ENCODE measurements around the gene PMM1. TPM values are rescaled to one million over a fixed set of nuclear protein-coding genes. Genes with fewer than 3 reads are reported as not detected.

Gene PMM1
- total RNA-seq, 1 donor from 2014 or later, result 18.4 TPM

DNA sequence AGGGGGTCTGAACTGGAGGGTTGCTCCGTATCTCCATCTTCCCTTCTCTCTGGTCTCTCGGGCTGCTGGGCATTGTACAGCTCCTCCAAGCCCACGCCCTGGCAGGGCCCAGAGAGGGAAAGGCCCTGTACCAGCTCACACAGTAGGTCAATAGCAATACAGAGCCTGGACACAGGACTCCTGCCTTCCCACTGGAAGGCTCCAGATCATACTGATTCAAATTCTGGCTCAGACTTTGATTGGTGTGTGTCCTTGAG lies 22.2 kb downstream of the PMM1 start:
- no peak overlapping the region for H3K4me3 ChIP-seq
- H3K4me1 ChIP-seq, result peaks cover 62% of the 10 kb centered on the region
- H3K27ac ChIP-seq (replicated peaks), result peak overlapping the region; percentile 97
- peaks cover 8% of the 10 kb centered on the region for H3K36me3 ChIP-seq
- H3K9me3 ChIP-seq (replicated peaks), result no peaks in the 10 kb centered on the region
- no peak for DNase-seq
- H3K27me3 ChIP-seq (ENCODE audit: low read depth), result peaks cover 7% of the 10 kb centered on the region
- intact Hi-C loops (cut with micrococcal nuclease), result no loop called here
- TF ChIP-seq, protein P1, sequence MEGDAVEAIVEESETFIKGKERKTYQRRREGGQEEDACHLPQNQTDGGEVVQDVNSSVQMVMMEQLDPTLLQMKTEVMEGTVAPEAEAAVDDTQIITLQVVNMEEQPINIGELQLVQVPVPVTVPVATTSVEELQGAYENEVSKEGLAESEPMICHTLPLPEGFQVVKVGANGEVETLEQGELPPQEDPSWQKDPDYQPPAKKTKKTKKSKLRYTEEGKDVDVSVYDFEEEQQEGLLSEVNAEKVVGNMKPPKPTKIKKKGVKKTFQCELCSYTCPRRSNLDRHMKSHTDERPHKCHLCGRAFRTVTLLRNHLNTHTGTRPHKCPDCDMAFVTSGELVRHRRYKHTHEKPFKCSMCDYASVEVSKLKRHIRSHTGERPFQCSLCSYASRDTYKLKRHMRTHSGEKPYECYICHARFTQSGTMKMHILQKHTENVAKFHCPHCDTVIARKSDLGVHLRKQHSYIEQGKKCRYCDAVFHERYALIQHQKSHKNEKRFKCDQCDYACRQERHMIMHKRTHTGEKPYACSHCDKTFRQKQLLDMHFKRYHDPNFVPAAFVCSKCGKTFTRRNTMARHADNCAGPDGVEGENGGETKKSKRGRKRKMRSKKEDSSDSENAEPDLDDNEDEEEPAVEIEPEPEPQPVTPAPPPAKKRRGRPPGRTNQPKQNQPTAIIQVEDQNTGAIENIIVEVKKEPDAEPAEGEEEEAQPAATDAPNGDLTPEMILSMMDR (IDR thresholded peaks at IDR 0.05; ENCODE audit: borderline replicate concordance), result no peak

DNA sequence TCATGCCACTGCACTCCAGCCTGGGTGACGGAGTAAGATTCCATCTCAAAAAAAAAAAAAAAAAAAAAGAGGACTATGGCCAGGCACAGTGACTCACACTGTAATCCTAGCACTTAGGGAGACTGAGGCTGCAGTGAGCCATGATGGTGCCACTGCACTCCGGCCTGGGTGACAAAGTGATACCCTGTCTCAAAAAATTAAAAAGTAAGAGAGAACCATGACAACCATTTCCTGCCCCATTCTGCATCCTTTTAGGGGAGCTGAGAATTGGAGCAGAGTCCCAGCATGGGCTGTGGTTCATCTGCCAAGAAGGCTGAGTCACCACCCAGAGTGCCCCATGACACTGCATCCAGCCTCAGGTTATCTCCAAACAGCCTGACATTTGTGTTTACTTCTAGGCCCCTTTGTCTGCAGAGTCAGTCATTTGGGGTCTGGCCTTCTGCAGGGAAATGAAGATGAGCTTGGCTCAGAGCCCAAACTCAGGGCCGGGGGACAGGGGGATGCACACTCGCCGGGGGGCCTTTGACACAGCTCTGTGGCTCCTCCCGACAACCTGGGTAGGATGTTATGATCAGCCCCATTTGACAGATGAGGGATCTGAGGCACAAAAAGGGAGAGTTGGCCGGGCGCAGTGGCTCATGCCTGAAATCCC lies 24.1 kb downstream of the PMM1 start:
- H3K27me3 ChIP-seq (ENCODE audit: low read depth), result peaks cover 14% of the 10 kb centered on the region
- DNase-seq, result no peak
- TF ChIP-seq, protein P1 (IDR thresholded peaks at IDR 0.05; ENCODE audit: borderline replicate concordance), result no peak
- H3K4me1 ChIP-seq, result peaks cover 68% of the 10 kb centered on the region
- intact Hi-C loops (cut with micrococcal nuclease), result no loop called here
- H3K4me3 ChIP-seq, result peak overlapping the region; percentile 11
- H3K9me3 ChIP-seq (replicated peaks), result no peaks in the 10 kb centered on the region
- H3K27ac ChIP-seq (replicated peaks), result peak overlapping the region; percentile 97
- H3K36me3 ChIP-seq, result no peaks in the 10 kb centered on the region

DNA sequence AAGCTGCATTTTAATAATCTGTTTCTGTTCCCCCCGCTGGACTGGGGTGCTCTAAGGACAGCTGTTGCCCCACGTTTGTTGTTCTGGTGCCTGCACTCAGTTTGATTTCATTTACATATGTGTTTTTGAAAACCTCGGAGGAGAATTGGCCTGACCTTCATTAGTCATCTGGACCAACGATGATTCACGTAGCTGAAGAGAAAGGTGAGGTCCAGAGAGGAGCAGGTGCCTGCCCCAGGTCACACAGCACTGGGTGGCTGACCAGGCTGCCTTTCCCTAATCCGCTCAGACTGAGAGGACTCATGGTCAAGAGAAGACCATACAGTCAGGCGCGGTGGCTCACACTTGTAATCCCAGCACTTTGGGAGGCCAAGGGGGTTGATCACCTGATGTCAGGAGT lies 25.1 kb downstream of the PMM1 start:
- Histone ChIP-seq H3K9me3 (replicated peaks) (no peaks in the 10 kb centered on the region), H3K27me3 (ENCODE audit: low read depth) (peaks cover 15% of the 10 kb centered on the region), H3K4me1 (peaks cover 78% of the 10 kb centered on the region), H3K4me3 (peak overlapping the region; percentile 11), H3K36me3 (no peaks in the 10 kb centered on the region), H3K27ac (replicated peaks) (peak overlapping the region; percentile 97)
- TF ChIP-seq, protein P1 (IDR thresholded peaks at IDR 0.05; ENCODE audit: borderline replicate concordance), result no peak
- no peak for DNase-seq
- intact Hi-C loops (cut with micrococcal nuclease), result no loop called here

DNA sequence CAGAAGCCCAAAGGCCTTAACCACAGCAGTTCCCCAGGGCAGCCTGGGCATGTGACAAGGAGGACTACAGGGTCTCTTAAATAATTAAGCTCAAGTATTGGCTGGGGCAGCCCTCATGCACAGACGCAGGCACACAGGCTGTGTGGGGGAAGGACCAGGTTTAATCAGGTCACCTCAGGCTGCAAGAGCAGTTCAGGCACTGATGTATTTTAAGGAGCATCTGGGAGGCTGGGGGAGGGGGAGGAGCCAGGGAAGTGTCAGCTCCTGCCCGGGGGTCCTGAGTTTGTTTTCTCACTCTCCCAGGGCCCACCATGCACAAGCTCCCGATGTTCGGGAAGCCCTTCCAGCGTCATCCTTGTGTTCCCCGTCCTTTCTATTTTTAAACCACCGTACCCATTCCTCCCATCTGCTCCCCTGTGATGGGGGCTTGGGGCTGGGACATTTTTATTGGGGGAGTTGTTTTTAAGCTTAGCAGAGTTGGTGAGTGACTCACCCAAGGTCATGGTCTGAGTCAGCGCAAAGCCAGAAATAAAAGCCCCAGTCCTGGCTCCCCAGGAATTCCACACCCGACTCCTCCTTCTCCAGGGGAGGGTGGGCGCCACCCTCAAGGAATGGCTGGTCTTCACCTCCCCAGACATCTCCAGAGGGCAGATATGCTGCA lies 26.5 kb downstream of the PMM1 start:
- TF ChIP-seq, protein P1 (IDR thresholded peaks at IDR 0.05; ENCODE audit: borderline replicate concordance), result no peak
- H3K27ac ChIP-seq (replicated peaks), result peak overlapping the region; percentile 97
- H3K36me3 ChIP-seq, result no peaks in the 10 kb centered on the region
- H3K4me3 ChIP-seq, result peak overlapping the region; percentile 74
- no peak for DNase-seq
- intact Hi-C loops (cut with micrococcal nuclease), result no loop called here
- H3K9me3 ChIP-seq (replicated peaks), result no peaks in the 10 kb centered on the region
- peaks cover 18% of the 10 kb centered on the region for H3K27me3 ChIP-seq (ENCODE audit: low read depth)
- peaks cover 69% of the 10 kb centered on the region for H3K4me1 ChIP-seq

DNA sequence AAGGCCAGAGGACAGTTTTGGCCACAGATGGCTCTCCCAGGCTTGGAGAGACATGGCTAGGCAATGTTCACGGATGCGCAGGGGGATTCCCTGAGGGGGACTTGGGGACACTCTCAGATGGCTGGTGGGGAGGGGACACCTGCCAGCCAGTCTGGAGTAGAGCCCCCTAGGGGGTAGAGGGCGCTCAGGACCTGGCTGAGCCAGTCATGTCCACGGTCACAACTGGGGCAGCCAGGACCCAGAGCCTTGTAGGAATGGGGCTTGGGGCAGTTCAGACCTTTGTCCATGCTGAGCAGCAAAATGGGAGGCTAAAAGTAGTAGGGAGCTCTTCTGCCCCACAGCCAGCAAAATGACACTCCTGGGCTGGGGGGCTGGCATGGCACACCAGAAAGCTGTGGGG lies 27.2 kb downstream of the PMM1 start:
- Histone ChIP-seq H3K9me3 (replicated peaks) (no peaks in the 10 kb centered on the region), H3K4me1 (peaks cover 69% of the 10 kb centered on the region), H3K27me3 (ENCODE audit: low read depth) (peaks cover 18% of the 10 kb centered on the region), H3K27ac (replicated peaks) (peak overlapping the region; percentile 97), H3K36me3 (no peaks in the 10 kb centered on the region), H3K4me3 (peak overlapping the region; percentile 74)
- DNase-seq, result no peak
- TF ChIP-seq, protein P1 (IDR thresholded peaks at IDR 0.05; ENCODE audit: borderline replicate concordance), result no peak
- intact Hi-C loops (cut with micrococcal nuclease), result no loop called here
